CD4-positive, alpha-beta T cell (primary cell): Measurements from ENCODE around the gene HSPA1B. TPM values are rescaled to one million over a fixed set of nuclear protein-coding genes. Genes with fewer than 3 reads are reported as not detected.

ENCODE experiments used
- ATAC-seq: fragments of 200-7000 bp; cut with Tn5 transposase; one replicate; pipeline ENCODE4 v1.10.0; 2022; ENCODE audit warnings: mild to moderate bottlenecking; ENCODE audit not compliant: poor library complexity
- CTCF ChIA-PET: fragments of 350-600 bp; sonication (Branson Sonifier 250); formaldehyde crosslinking; loops from one replicate; lab custom pipeline; 2021; ENCODE audit warnings: antibody characterized with exemption, inconsistent platforms; lab: Charles Lee
- POLR2A ChIA-PET: fragments of 350-600 bp; sonication (Branson Sonifier 250); formaldehyde crosslinking; loops from one replicate; lab custom pipeline; 2021; ENCODE audit warnings: antibody characterized with exemption, inconsistent platforms; lab: Charles Lee
- DNase-seq, 14 experiments: peaks; one replicate each; pipeline ENCODE4 v3.0.0-alpha.2; 2013 to 2020; ENCODE audit warnings: mixed read lengths in 2 of 14
- H3K27ac ChIP-seq, 2 donors: one replicate each; pipeline versions ENCODE4 v1.5.1 to v1.7.0; 2013; ENCODE audit warnings: low read length in 2 of 2, low read depth in 1 of 2, mild to moderate bottlenecking in 1 of 2
- H3K27me3 ChIP-seq, 2 experiments: 1 replicate in 1 of 2; 2 replicates in 1 of 2; pipeline versions ENCODE4 v1.6.1 to v1.7.0; 2013; ENCODE audit warnings: low read length in 2 of 2, control low read depth in 1 of 2, mild to moderate bottlenecking in 1 of 2, moderate library complexity in 1 of 2; ENCODE audit not compliant: insufficient read depth in 2 of 2, control insufficient read depth in 1 of 2
- H3K36me3 ChIP-seq: one replicate; pipeline ENCODE4 v1.6.1; 2013; ENCODE audit warnings: low read length, control low read depth; ENCODE audit not compliant: insufficient read depth
- H3K4me1 ChIP-seq: one replicate; pipeline ENCODE4 v1.6.1; 2013; ENCODE audit warnings: low read length, control low read depth; ENCODE audit not compliant: insufficient read depth
- H3K4me3 ChIP-seq: one replicate; pipeline ENCODE4 v1.5.1; 2013; ENCODE audit warnings: mild to moderate bottlenecking, low read length, moderate library complexity
- H3K9me3 ChIP-seq, 2 experiments: 1 replicate in 1 of 2; 2 replicates in 1 of 2; pipeline versions ENCODE4 v1.6.1 to v1.7.0; 2013; ENCODE audit warnings: low read length in 2 of 2, mild to moderate bottlenecking in 2 of 2, control low read depth in 1 of 2, moderate library complexity in 1 of 2; ENCODE audit not compliant: control insufficient read depth in 1 of 2, insufficient read depth in 1 of 2
- H3K27ac Mint-ChIP-seq: one replicate; pipeline ENCODE4 v1.8.0; 2020; ENCODE audit warnings: mixed read lengths
- H3K27me3 Mint-ChIP-seq: one replicate; pipeline ENCODE4 v1.8.0; 2021; ENCODE audit warnings: mixed read lengths
- H3K36me3 Mint-ChIP-seq: one replicate; pipeline ENCODE4 v1.8.0; 2021; ENCODE audit warnings: low read depth, mixed read lengths
- H3K4me1 Mint-ChIP-seq: one replicate; pipeline ENCODE4 v1.8.0; 2021; ENCODE audit warnings: low read depth, mixed read lengths
- H3K4me3 Mint-ChIP-seq: one replicate; pipeline ENCODE4 v1.8.0; 2020; ENCODE audit warnings: mild to moderate bottlenecking, mixed read lengths
- H3K9me3 Mint-ChIP-seq: one replicate; pipeline ENCODE4 v1.8.0; 2020; ENCODE audit warnings: mixed read lengths
- intact Hi-C, 2 experiments: fragments of 100-400 bp; cut with DNase I in 1 of 2; cut with micrococcal nuclease in 1 of 2; formaldehyde crosslinking; loops; one replicate each; pipeline versions ENCODE4 v1.15.1 to v1.9.0; 2023 to 2025; cut with DNase I, micrococcal nuclease
- total RNA-seq, 174 experiments: library from RNA in 2 of 174; stranded (reverse) in 2 of 174; gene quantifications; one replicate each; pipeline ENCODE4 v1.2.3 and lab custom pipeline; 2021 to 2026
- TF ChIP-seq, protein P1 (sequence below): fragments of 200-600 bp; IDR thresholded peaks from one replicate; pipeline ENCODE4 v1.8.0; 2022; ENCODE audit warnings: antibody characterized with exemption, mild to moderate bottlenecking

HSPA1B gene
- total RNA-seq, 2 experiments from 2014 or later = 8.3 to 9.8 TPM

GRCh38 chr6:31813465-31813849 is 14.1 kb upstream of the HSPA1B start:
- no peaks in the 10 kb centered on the region for H3K9me3 Mint-ChIP-seq
- peak overlapping the region; percentile 90 for H3K4me3 Mint-ChIP-seq
- no peaks in the 10 kb centered on the region for H3K27me3 Mint-ChIP-seq
- Histone ChIP-seq H3K27me3 (no peaks in the 10 kb centered on the region), H3K36me3 (peaks cover 18% of the 10 kb centered on the region), H3K9me3 (no peaks in the 10 kb centered on the region), H3K4me1 (peaks cover 32% of the 10 kb centered on the region), H3K27ac (peak overlapping the region in 1 of 2 donors; percentile 12), H3K4me3 (no peak overlapping the region)
- no peak for ATAC-seq
- H3K36me3 Mint-ChIP-seq = peaks cover 28% of the 10 kb centered on the region
- DNase-seq = no peak
- H3K27ac Mint-ChIP-seq = peak overlapping the region; percentile 83
- intact Hi-C loops = no loop called here
- ChIA-PET POLR2A (interaction anchor here (0.6 to 3.6 kb wide), 7 partner anchors 13 to 161 kb away, joined by 3 to 28 read pairs (median 12); partner anchors contain the start of genes BAG6, CLIC1, HSPA1B and MSH5), CTCF (interaction anchor here (1.2 to 3.8 kb wide), 3 partner anchors 17 to 22 kb away, joined by 3 to 19 read pairs (median 4); partner anchors contain the start of gene VARS1)
- H3K4me1 Mint-ChIP-seq = peaks cover 47% of the 10 kb centered on the region
- TF ChIP-seq, protein P1, sequence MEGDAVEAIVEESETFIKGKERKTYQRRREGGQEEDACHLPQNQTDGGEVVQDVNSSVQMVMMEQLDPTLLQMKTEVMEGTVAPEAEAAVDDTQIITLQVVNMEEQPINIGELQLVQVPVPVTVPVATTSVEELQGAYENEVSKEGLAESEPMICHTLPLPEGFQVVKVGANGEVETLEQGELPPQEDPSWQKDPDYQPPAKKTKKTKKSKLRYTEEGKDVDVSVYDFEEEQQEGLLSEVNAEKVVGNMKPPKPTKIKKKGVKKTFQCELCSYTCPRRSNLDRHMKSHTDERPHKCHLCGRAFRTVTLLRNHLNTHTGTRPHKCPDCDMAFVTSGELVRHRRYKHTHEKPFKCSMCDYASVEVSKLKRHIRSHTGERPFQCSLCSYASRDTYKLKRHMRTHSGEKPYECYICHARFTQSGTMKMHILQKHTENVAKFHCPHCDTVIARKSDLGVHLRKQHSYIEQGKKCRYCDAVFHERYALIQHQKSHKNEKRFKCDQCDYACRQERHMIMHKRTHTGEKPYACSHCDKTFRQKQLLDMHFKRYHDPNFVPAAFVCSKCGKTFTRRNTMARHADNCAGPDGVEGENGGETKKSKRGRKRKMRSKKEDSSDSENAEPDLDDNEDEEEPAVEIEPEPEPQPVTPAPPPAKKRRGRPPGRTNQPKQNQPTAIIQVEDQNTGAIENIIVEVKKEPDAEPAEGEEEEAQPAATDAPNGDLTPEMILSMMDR = no peak

- CTCF ChIA-PET = interaction anchor here (0.8 to 3.8 kb wide), 4 partner anchors 8 to 216 kb away, joined by 3 to 19 read pairs (median 6); partner anchors contain the start of genes DDAH2, LSM2 and VARS1
- Mint-ChIP-seq H3K9me3 (no peaks in the 10 kb centered on the region), H3K4me3 (peak overlapping the region; percentile 90), H3K27me3 (no peaks in the 10 kb centered on the region), H3K36me3 (peaks cover 24% of the 10 kb centered on the region), H3K4me1 (peaks cover 48% of the 10 kb centered on the region), H3K27ac (peak overlapping the region; percentile 83)
- H3K4me3 ChIP-seq = peak overlapping the region; percentile 70
- POLR2A ChIA-PET = interaction anchor here (0.6 to 3.6 kb wide), 17 partner anchors 8 to 1157 kb away, joined by 3 to 29 read pairs (median 5); partner anchors contain the start of genes CLIC1, DDAH2, DDX39B and HSPA1B
- peaks cover 44% of the 10 kb centered on the region for H3K4me1 ChIP-seq
- peak in 13 of 14 experiments; percentile 34 to 87 (median 59) for DNase-seq
- H3K36me3 ChIP-seq = peaks cover 17% of the 10 kb centered on the region
- TF ChIP-seq, protein P1 = no peak
- intact Hi-C loops = loop anchor here (2.0 to 5.0 kb wide), 2 partner anchors 20 to 77 kb away; partner anchors contain the start of genes CLIC1 (in 1 of the 2) and VARS1 (in 1 of the 2)
- peak; percentile 63 for ATAC-seq
- no peaks in the 10 kb centered on the region for H3K27me3 ChIP-seq
- no peaks in the 10 kb centered on the region for H3K9me3 ChIP-seq
- peak overlapping the region; percentile 75 to 81 for H3K27ac ChIP-seq
Measured at GRCh38 chr6:31814677-31815024, 12.9 kb upstream of the HSPA1B start.

- Mint-ChIP-seq H3K4me3 (peak within 1 kb of the TSS; percentile 90), H3K36me3 (peaks cover 18% of the 10 kb centered on the region), H3K27me3 (no peaks in the 10 kb centered on the region), H3K27ac (peak within 1 kb of the TSS; percentile 83), H3K9me3 (no peaks in the 10 kb centered on the region), H3K4me1 (peaks cover 47% of the 10 kb centered on the region)
- TF ChIP-seq, protein P1 = no peak
- Histone ChIP-seq H3K4me1 (peaks cover 49% of the 10 kb centered on the region), H3K9me3 (no peaks in the 10 kb centered on the region), H3K27ac (peak within 1 kb of the TSS; percentile 75 to 81), H3K36me3 (peaks cover 11% of the 10 kb centered on the region), H3K27me3 (no peaks in the 10 kb centered on the region), H3K4me3 (peak within 1 kb of the TSS; percentile 70)
- intact Hi-C loops = loop anchor here (2.0 to 5.0 kb wide), 2 partner anchors 20 to 78 kb away; partner anchors contain the start of genes CLIC1 (in 1 of the 2) and VARS1 (in 1 of the 2)
- CTCF ChIA-PET = interaction anchor here (0.8 to 3.8 kb wide), 5 partner anchors 8 to 216 kb away, joined by 3 to 19 read pairs (median 5); partner anchors contain the start of genes DDAH2, LSM2 and VARS1
- POLR2A ChIA-PET = interaction anchor here (0.6 to 3.6 kb wide), 18 partner anchors 9 to 274 kb away, joined by 3 to 29 read pairs (median 5); partner anchors contain the start of genes CLIC1, DDAH2, DDX39B and HSPA1B
- peak in 11 of 14 experiments; percentile 25 to 76 (median 60) for DNase-seq
- ATAC-seq = peak; percentile 11
Measured at GRCh38 chr6:31815025-31815838, 12.3 kb upstream of the HSPA1B start, which contains the start of the genes HSPA1A and HSPA1L. HSPA1A (plus strand) TSS chr6:31815543; CDS start chr6:31815757, 214 bp downstream. HSPA1L (minus strand) TSS chr6:31815283; CDS start chr6:31811972, 3,311 bp downstream.
